ENCODE data around the gene TCN2. TPM values are rescaled to one million over a fixed set of nuclear protein-coding genes. Genes with fewer than 3 reads are reported as not detected.
A peak's percentile ranks its signal among the peaks of the same experiment; 100 is the strongest.
"Not testable (repeated sequence)": the region's sequence is repeated elsewhere in the genome, so short reads cannot be mapped to it uniquely, and the experiment has no call there.

The TCN2 gene
- total and polyA plus RNA-seq, 7 donors, result 8.4 to 45.7 (median 24.9) TPM

DNA sequence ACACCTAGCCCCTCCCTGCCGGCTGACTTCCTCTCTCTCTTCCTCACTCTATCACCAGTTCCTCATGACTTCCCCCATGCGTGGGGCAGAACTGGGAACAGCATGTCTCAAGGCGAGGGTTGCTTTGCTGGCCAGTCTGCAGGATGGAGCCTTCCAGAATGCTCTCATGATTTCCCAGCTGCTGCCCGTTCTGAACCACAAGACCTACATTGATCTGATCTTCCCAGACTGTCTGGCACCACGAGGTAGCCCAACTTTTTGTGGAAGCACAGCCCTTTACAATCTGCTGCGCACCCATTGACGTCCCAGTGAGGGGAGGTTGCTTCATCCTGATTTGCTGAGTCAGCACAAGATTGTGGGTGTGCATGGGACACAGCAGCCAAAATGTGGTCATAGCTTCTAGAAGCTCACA is 8.6 kb downstream of the TCN2 start:
- Histone ChIP-seq H3K27ac (no peak overlapping the region), H3K27me3 (no peaks in the 10 kb centered on the region), H3K4me1 (no peaks in the 10 kb centered on the region), H3K4me3 (no peak overlapping the region), H3K9me3 (no peaks in the 10 kb centered on the region), H3K36me3 (peaks cover 3 to 84% (median 16%) of the 10 kb centered on the region in 4 donors)
- 85 to 89% methylated on average over 7 of the region's 7 CpGs for WGBS, 2 donors
- intact Hi-C loops (cut with DNase I), result no loop called here
- DNase-seq, result no peak
- no peak for TF ChIP-seq EP300 (IDR thresholded peaks at IDR 0.05)
- TF ChIP-seq POLR2AphosphoS5 (IDR thresholded peaks at IDR 0.05), result peak in 2 of 4 donors; percentile 10 to 15

- intact Hi-C loops (cut with DNase I), result no loop called here
These were observed 10.8 kb downstream of the TCN2 start for GRCh38 chr22:30617819-30618218.

GRCh38 chr22:30619909-30620308 is 12.9 kb downstream of the TCN2 start:
- DNase-seq; H3K4me1 ChIP-seq; H3K27ac ChIP-seq; intact Hi-C loops (cut with DNase I); H3K9me3 ChIP-seq; H3K4me3 ChIP-seq; H3K27me3 ChIP-seq: not testable (repeated sequence)
- H3K36me3 ChIP-seq, result peaks cover 5 to 69% (median 9%) of the 10 kb centered on the region in 4 donors
- 89 to 95% methylated on average over 6 of the region's 6 CpGs for WGBS, 2 donors

More at GRCh38 chr22:30617819-30618218, 10.8 kb downstream of the TCN2 start:
- TF ChIP-seq, protein P1, sequence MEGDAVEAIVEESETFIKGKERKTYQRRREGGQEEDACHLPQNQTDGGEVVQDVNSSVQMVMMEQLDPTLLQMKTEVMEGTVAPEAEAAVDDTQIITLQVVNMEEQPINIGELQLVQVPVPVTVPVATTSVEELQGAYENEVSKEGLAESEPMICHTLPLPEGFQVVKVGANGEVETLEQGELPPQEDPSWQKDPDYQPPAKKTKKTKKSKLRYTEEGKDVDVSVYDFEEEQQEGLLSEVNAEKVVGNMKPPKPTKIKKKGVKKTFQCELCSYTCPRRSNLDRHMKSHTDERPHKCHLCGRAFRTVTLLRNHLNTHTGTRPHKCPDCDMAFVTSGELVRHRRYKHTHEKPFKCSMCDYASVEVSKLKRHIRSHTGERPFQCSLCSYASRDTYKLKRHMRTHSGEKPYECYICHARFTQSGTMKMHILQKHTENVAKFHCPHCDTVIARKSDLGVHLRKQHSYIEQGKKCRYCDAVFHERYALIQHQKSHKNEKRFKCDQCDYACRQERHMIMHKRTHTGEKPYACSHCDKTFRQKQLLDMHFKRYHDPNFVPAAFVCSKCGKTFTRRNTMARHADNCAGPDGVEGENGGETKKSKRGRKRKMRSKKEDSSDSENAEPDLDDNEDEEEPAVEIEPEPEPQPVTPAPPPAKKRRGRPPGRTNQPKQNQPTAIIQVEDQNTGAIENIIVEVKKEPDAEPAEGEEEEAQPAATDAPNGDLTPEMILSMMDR (IDR thresholded peaks at IDR 0.05), result no peak
- TF ChIP-seq POLR2AphosphoS5 (IDR thresholded peaks at IDR 0.05) (no peak), POLR2A (IDR thresholded peaks at IDR 0.05) (no peak), EP300 (IDR thresholded peaks at IDR 0.05) (no peak)
- WGBS, 2 donors, result 87 to 92% methylated on average over 6 of the region's 6 CpGs
- Histone ChIP-seq H3K4me3 (no peak overlapping the region), H3K36me3 (peaks cover 5 to 83% (median 14%) of the 10 kb centered on the region in 4 donors), H3K27me3 (no peaks in the 10 kb centered on the region), H3K4me1 (no peaks in the 10 kb centered on the region), H3K27ac (no peak overlapping the region), H3K9me3 (no peaks in the 10 kb centered on the region)
- no peak for DNase-seq

DNA sequence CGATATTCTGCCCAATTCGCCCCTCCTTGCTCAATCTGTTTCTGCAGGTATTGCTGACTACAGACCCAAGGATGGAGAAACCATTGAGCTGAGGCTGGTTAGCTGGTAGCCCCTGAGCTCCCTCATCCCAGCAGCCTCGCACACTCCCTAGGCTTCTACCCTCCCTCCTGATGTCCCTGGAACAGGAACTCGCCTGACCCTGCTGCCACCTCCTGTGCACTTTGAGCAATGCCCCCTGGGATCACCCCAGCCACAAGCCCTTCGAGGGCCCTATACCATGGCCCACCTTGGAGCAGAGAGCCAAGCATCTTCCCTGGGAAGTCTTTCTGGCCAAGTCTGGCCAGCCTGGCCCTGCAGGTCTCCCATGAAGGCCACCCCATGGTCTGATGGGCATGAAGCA is 19.4 kb downstream of the TCN2 start:
- Histone ChIP-seq H3K9me3 (no peaks in the 10 kb centered on the region), H3K4me3 (no peak overlapping the region), H3K27ac (no peak overlapping the region), H3K4me1 (no peaks in the 10 kb centered on the region), H3K27me3 (no peaks in the 10 kb centered on the region), H3K36me3 (peaks cover 0 to 15% (median 1%) of the 10 kb centered on the region in 4 donors)
- no peak for TF ChIP-seq EP300 (IDR thresholded peaks at IDR 0.05)
- no peak for TF ChIP-seq POLR2AphosphoS5 (IDR thresholded peaks at IDR 0.05)
- TF ChIP-seq POLR2A (IDR thresholded peaks at IDR 0.05), result no peak
- TF ChIP-seq, protein P1 (IDR thresholded peaks at IDR 0.05), result no peak
- intact Hi-C loops (cut with DNase I), result no loop called here
- 80 to 94% methylated on average over 5 of the region's 5 CpGs for WGBS, 2 donors
- no peak for DNase-seq

DNA sequence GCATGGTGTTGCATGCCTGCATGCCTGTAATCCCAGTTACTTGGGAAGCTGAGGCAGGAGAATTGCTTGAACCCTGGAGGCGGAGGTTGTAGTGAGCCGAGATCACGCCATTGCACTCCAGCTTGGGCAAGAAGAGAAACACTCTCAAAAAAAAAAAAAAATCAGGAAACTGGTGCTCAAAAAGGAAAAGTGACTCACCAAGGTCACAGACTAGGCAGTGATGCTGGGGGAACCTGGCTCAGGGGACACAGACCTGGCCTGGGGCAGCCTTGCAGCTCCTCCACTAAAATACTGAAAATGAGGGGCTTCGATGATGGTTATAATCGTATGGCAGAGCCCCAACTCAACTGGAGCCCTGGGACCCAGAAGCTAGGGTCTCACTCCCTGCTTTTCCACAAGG is 20.5 kb downstream of the TCN2 start:
- intact Hi-C loops (cut with DNase I), result no loop called here

More for the DNA sequence above, 20.5 kb downstream of the TCN2 start:
- no peaks in the 10 kb centered on the region for H3K9me3 ChIP-seq
- no peak for TF ChIP-seq EP300 (IDR thresholded peaks at IDR 0.05)
- TF ChIP-seq POLR2AphosphoS5 (IDR thresholded peaks at IDR 0.05), result no peak
- TF ChIP-seq POLR2A (IDR thresholded peaks at IDR 0.05), result no peak
- TF ChIP-seq, protein P1 (IDR thresholded peaks at IDR 0.05), result no peak
- WGBS, 2 donors, result 87 to 97% methylated on average over 5 of the region's 5 CpGs
- no peak overlapping the region for H3K4me3 ChIP-seq
- DNase-seq, result no peak
- H3K36me3 ChIP-seq, result peaks cover 0 to 9% (median under 1%) of the 10 kb centered on the region in 4 donors
- H3K27me3 ChIP-seq, result no peaks in the 10 kb centered on the region
- no peak overlapping the region for H3K27ac ChIP-seq
- H3K4me1 ChIP-seq, result no peaks in the 10 kb centered on the region

Measured in sigmoid colon (tissue), 7 donors.